ENCODE results near the gene ENDOD1. TPM values are rescaled to one million over a fixed set of nuclear protein-coding genes. Genes with fewer than 3 reads are reported as not detected.

ENDOD1 gene
- total RNA-seq, 2 experiments from 2014 or later, result 3.8 to 4.4 TPM

GRCh38 chr11:95132956-95133355, 43.3 kb downstream of the ENDOD1 start:
- no peak overlapping the region for H3K4me3 ChIP-seq (ENCODE audit: low read length)
- Mint-ChIP-seq H3K4me3 (no peak overlapping the region), H3K27ac (no peak overlapping the region), H3K4me1 (ENCODE audit: low read depth) (no peaks in the 10 kb centered on the region), H3K27me3 (no peaks in the 10 kb centered on the region), H3K9me3 (peaks cover 3% of the 10 kb centered on the region), H3K36me3 (ENCODE audit: low read depth) (peaks cover 21% of the 10 kb centered on the region)
- no peak overlapping the region for H3K27ac ChIP-seq (ENCODE audit: low read depth in 1 of 2, low read length in 2 of 2)
- intact Hi-C loops (cut with DNase I, micrococcal nuclease), result no loop called here
- no peak for ATAC-seq (ENCODE audit: poor library complexity)
- ChIA-PET POLR2A (no interaction called here), CTCF (interaction anchor here (0.8 kb wide), 1 partner anchor 14 kb away, joined by 3 read pairs; no protein-coding TSS in a partner anchor)
- H3K36me3 ChIP-seq (ENCODE audit: insufficient read depth, low read length), result peaks cover 11% of the 10 kb centered on the region
- H3K27me3 ChIP-seq (ENCODE audit: control insufficient read depth in 1 of 2, insufficient read depth in 2 of 2, low read length in 2 of 2), result no peaks in the 10 kb centered on the region
- TF ChIP-seq CTCF (IDR thresholded peaks at IDR 0.05), result no peak
- H3K4me1 ChIP-seq (ENCODE audit: insufficient read depth, low read length), result no peaks in the 10 kb centered on the region
- H3K9me3 ChIP-seq (ENCODE audit: control insufficient read depth in 1 of 2, insufficient read depth in 1 of 2, low read length in 2 of 2), result no peaks in the 10 kb centered on the region
- DNase-seq, result no peak

DNA sequence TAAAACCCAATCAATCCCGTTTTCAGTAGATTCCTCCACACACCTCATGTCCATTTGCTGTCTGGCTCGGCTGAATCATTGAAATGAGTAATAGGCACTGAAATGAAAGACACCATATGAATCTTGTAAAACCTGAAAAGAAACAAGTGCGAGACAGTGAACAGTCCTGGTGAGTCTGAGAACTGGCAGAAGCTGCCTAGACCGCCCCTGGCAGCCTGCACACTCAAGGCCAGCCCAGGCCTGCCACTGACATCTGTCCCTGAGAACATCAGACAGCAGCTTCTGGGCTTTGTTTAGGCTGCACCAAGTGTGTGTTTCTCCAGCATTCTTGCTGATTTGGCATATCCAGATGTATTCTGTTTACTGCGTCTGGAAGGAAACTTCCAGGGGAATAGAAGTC, 44.8 kb downstream of the ENDOD1 start:
- H3K4me1 Mint-ChIP-seq (ENCODE audit: low read depth), result no peaks in the 10 kb centered on the region
- H3K27me3 ChIP-seq (ENCODE audit: control insufficient read depth in 1 of 2, insufficient read depth in 2 of 2, low read length in 2 of 2), result no peaks in the 10 kb centered on the region
- no peak for TF ChIP-seq CTCF (IDR thresholded peaks at IDR 0.05)
- H3K4me3 Mint-ChIP-seq, result no peak overlapping the region
- no peak for ATAC-seq (ENCODE audit: poor library complexity)
- no peaks in the 10 kb centered on the region for H3K9me3 ChIP-seq (ENCODE audit: control insufficient read depth in 1 of 2, insufficient read depth in 1 of 2, low read length in 2 of 2)
- no peaks in the 10 kb centered on the region for H3K27me3 Mint-ChIP-seq
- H3K4me3 ChIP-seq (ENCODE audit: low read length), result no peak overlapping the region
- no peaks in the 10 kb centered on the region for H3K4me1 ChIP-seq (ENCODE audit: insufficient read depth, low read length)
- peaks cover 9% of the 10 kb centered on the region for H3K36me3 Mint-ChIP-seq (ENCODE audit: low read depth)
- intact Hi-C loops (cut with DNase I, micrococcal nuclease), result no loop called here
- H3K27ac Mint-ChIP-seq, result no peak overlapping the region
- no peak for DNase-seq
- no peaks in the 10 kb centered on the region for H3K36me3 ChIP-seq (ENCODE audit: insufficient read depth, low read length)
- POLR2A ChIA-PET, result no interaction called here
- no peak overlapping the region for H3K27ac ChIP-seq (ENCODE audit: low read depth in 1 of 2, low read length in 2 of 2)
- H3K9me3 Mint-ChIP-seq, result peaks cover 3% of the 10 kb centered on the region
- CTCF ChIA-PET, result no interaction called here

- Mint-ChIP-seq H3K4me3 (no peak overlapping the region), H3K4me1 (ENCODE audit: low read depth) (no peaks in the 10 kb centered on the region), H3K27me3 (no peaks in the 10 kb centered on the region), H3K36me3 (ENCODE audit: low read depth) (peaks cover 2% of the 10 kb centered on the region), H3K27ac (no peak overlapping the region), H3K9me3 (peaks cover 3% of the 10 kb centered on the region)
- POLR2A ChIA-PET, result no interaction called here
- no peak overlapping the region for H3K4me3 ChIP-seq (ENCODE audit: low read length)
- CTCF ChIA-PET, result no interaction called here
- H3K9me3 ChIP-seq (ENCODE audit: control insufficient read depth in 1 of 2, insufficient read depth in 1 of 2, low read length in 2 of 2), result no peaks in the 10 kb centered on the region
- H3K27me3 ChIP-seq (ENCODE audit: control insufficient read depth in 1 of 2, insufficient read depth in 2 of 2, low read length in 2 of 2), result no peaks in the 10 kb centered on the region
- TF ChIP-seq CTCF (IDR thresholded peaks at IDR 0.05), result no peak
- no peak overlapping the region for H3K27ac ChIP-seq (ENCODE audit: low read depth in 1 of 2, low read length in 2 of 2)
- ATAC-seq (ENCODE audit: poor library complexity), result no peak
- intact Hi-C loops (cut with DNase I, micrococcal nuclease), result no loop called here
- no peaks in the 10 kb centered on the region for H3K36me3 ChIP-seq (ENCODE audit: insufficient read depth, low read length)
- H3K4me1 ChIP-seq (ENCODE audit: insufficient read depth, low read length), result no peaks in the 10 kb centered on the region
- no peak for DNase-seq
Measured at GRCh38 chr11:95135155-95135554, 45.5 kb downstream of the ENDOD1 start.
